Muscle layer of duodenum (tissue), 2 donors: ENCODE data around the gene TMEM63A.

ENCODE experiments used
- H3K27ac ChIP-seq: one replicate; pipeline ENCODE4 v1.7.0; 2013; ENCODE audit warnings: mild to moderate bottlenecking, low read length
- H3K27me3 ChIP-seq: one replicate; pipeline ENCODE4 v1.7.0; 2013; ENCODE audit warnings: low read depth, mild to moderate bottlenecking, control low read depth, low read length
- H3K36me3 ChIP-seq, 2 donors: one replicate each; pipeline ENCODE4 v1.7.0; 2013; ENCODE audit warnings: low read length in 2 of 2, control low read depth in 1 of 2, mild to moderate bottlenecking in 1 of 2; ENCODE audit not compliant: insufficient read depth in 2 of 2, control insufficient read depth in 1 of 2
- H3K4me1 ChIP-seq, 2 donors: one replicate each; pipeline ENCODE4 v1.7.0; 2013; ENCODE audit warnings: low read length in 2 of 2, mild to moderate bottlenecking in 2 of 2, control low read depth in 1 of 2, moderate library complexity in 1 of 2; ENCODE audit not compliant: insufficient read depth in 2 of 2, control insufficient read depth in 1 of 2
- H3K4me3 ChIP-seq, 2 donors: one replicate each; pipeline ENCODE4 v1.7.0; 2013; ENCODE audit warnings: low read length in 2 of 2, low read depth in 1 of 2, mild to moderate bottlenecking in 1 of 2
- H3K9me3 ChIP-seq, 2 donors: one replicate each; pipeline ENCODE4 v1.7.0; 2013; ENCODE audit warnings: low read length in 2 of 2, control low read depth in 1 of 2, mild to moderate bottlenecking in 1 of 2; ENCODE audit not compliant: control insufficient read depth in 1 of 2
- donor health status: healthy.

The TMEM63A gene

DNA sequence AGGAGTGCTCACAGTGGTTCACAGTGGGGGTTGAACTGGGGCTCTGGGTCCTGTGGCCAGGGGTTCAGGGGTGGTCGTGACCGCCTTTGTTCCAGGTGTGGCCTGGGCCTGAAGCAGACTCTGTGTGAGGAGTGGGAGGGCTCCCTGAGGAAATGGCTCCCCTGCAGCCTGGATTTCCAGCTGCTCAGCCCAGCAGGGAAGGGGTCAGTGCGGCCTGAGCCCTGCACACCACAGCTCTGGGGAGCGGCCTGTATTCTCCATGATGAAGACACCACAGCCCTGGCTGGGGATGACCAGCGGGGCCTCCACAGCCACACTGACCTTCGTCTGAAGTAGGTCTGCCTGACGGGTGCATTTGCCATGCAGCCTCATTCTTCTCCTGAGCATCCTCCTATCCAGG is 25.2 kb upstream of the TMEM63A start:
- Histone ChIP-seq H3K36me3 (no peaks in the 10 kb centered on the region), H3K4me3 (no peak overlapping the region), H3K4me1 (peaks cover 0 to 10% of the 10 kb centered on the region in 2 donors), H3K27ac (no peak overlapping the region), H3K27me3 (no peaks in the 10 kb centered on the region), H3K9me3 (no peaks in the 10 kb centered on the region)

DNA sequence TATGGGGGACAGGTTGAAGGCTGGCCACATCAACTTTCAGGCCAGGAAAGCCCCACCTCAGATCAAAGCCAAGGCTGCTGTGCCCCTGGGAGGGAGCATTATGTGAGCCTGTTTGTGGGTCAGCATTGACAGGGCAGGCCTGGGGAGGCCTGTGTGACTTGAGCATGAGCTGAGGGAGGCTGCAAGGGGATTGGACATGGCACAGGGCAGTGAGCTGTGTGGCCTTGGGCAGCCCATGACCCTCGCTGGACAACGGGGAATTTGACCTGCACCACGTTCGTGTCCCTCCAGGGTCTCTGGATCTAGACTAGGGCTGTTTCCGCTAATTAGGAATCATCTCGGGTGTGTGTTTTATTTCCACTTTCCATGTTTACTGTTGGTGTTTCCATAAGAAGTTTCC is 24.3 kb upstream of the TMEM63A start:
- Histone ChIP-seq H3K36me3 (no peaks in the 10 kb centered on the region), H3K4me1 (peaks cover 0 to 7% of the 10 kb centered on the region in 2 donors), H3K9me3 (no peaks in the 10 kb centered on the region), H3K27me3 (no peaks in the 10 kb centered on the region), H3K27ac (no peak overlapping the region), H3K4me3 (no peak overlapping the region)

DNA sequence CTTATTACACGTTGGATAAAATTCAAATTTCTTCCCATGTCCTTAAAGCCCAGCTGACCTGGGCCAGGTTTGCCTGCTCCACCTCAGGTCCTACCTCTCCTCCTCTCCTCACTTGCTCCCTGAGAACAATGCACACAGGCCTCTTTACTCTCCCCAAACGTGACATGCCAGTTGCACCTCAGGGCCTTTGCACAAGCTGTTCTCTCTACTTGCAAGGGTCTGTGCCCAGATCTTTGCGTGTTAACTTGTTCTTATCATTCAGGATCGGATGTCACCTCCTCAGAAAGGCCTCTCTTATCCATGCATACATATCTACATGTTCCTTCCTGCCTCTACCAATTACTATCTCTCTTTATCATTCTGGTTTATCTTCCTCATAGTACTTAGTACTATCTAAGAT is 21.4 kb upstream of the TMEM63A start:
- Histone ChIP-seq H3K27ac (no peak overlapping the region), H3K9me3 (no peaks in the 10 kb centered on the region), H3K36me3 (no peaks in the 10 kb centered on the region), H3K4me1 (no peaks in the 10 kb centered on the region), H3K4me3 (no peak overlapping the region), H3K27me3 (no peaks in the 10 kb centered on the region)

DNA sequence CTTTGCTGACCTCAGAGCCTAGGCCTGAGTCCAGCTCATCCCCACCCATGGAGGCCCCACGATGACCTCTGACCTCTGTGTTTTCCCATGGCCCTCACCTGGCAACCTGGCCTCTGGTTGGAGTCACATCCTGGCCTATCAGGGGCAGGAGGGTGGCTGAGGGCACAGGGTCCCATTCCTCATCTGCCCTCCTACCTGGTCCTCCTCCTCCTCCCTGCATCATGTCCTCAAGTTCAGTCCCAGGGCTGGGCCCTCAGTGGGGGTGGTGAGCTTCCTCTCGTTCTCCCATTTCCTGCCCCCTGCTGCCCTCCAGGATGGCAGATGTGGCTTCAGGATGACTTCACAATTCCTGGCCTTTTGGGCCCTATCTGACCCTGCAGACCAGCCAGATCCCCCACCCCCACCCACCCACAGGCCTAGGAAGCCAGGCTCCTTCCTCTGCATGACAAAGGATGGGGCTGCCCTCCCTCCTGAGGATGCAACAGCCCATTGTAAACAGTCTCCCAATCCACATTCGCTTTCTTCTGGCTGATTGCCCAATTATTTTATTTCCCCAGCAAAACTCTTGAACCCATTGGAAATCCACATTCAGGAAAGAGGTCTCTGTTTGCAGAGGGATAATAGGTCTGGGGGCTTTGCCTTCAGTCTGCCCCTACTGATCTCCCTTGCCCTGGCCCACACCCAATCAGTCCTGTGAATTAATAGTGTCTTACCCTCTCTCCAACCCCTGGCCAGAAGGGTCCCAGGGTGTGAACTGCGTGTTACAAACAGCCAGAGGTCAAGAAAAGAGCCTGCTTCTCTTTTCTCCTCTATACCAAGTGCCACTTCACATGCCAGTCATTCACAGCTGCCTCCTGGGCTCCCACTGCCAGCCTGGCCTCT is 17.1 kb upstream of the TMEM63A start:
- Histone ChIP-seq H3K27ac (no peak overlapping the region), H3K4me3 (no peak overlapping the region), H3K9me3 (no peaks in the 10 kb centered on the region), H3K36me3 (no peaks in the 10 kb centered on the region), H3K27me3 (no peaks in the 10 kb centered on the region), H3K4me1 (peaks cover 0 to 4% of the 10 kb centered on the region in 2 donors)

DNA sequence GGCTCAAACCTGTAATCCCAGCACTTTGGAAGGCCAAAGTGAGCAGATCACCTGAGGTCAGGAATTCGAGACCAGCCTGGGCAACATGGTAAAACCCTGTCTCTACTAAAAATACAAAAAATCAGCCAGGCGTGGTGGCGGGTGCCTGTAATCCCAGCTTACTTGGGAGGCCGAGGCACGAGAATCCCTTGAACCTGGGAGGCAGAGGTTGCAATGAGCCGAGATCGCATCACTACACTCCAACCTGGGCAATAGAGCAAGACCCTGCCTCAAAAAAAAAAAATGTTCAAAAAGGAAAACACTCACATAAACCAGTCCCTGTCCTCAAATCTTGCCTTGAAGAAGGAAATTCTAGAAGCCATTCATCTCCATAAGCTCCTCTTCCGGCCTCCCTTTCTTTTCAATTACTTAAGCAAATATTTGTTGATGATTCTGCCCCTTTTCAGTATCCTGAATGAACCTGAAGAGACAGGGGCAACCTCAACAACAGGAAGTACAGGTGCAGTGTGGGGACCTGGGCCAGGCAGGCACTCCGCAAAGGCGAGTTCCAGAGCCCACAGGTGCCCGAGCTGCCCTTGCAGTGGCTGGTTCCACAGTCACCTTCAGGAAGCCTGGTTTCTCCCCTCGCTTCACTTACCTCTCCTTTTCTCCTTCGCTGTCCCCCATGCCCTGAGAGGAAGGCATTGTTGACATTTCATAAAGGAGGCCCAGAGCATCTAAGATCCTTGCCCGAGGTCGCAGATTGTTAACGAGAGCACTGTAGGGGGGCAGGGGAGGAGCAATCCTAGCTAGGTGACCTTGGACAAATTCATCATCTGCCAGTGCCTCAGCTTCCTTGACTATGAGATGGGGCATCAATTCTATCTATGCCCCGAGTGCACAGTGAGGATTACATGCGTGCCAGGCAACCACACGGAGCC is 15.7 kb upstream of the TMEM63A start:
- no peaks in the 10 kb centered on the region for H3K27me3 ChIP-seq
- H3K9me3 ChIP-seq: no peaks in the 10 kb centered on the region
- H3K36me3 ChIP-seq: no peaks in the 10 kb centered on the region
- no peak overlapping the region for H3K27ac ChIP-seq
- H3K4me1 ChIP-seq: peaks cover 0 to 4% of the 10 kb centered on the region in 2 donors
- H3K4me3 ChIP-seq: no peak overlapping the region

DNA sequence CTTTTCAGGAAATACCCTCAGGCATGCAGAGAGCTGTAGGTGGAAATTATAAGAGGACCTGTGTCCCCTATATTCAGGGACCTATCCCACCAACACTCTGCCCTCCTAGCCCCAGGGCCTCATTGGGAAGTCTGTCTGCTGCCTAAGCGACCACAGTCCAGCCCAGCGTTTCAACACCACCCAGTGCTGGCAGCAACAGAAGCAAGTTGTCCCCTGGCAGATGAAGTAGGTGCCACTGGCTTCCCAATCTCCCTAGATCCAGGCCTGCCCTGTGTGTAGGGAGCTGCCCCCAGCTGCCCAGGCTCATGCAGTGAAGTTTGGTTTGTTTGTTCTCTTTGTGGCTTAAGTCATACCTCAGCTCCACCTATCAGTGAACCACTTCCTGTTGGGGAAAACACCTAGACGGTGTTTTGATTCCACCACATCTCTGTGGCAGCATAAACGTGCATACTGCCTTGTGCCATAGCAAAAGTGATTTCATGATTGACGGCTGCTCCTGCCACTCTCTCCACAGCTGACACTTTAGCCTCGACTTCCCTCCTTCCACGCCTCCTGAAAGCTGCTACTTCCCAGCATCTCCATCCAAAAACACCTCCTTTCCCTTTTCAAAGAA is 14.9 kb upstream of the TMEM63A start:
- Histone ChIP-seq H3K9me3 (no peaks in the 10 kb centered on the region), H3K36me3 (no peaks in the 10 kb centered on the region), H3K4me1 (peaks cover 0 to 4% of the 10 kb centered on the region in 2 donors), H3K4me3 (no peak overlapping the region), H3K27me3 (no peaks in the 10 kb centered on the region), H3K27ac (no peak overlapping the region)

DNA sequence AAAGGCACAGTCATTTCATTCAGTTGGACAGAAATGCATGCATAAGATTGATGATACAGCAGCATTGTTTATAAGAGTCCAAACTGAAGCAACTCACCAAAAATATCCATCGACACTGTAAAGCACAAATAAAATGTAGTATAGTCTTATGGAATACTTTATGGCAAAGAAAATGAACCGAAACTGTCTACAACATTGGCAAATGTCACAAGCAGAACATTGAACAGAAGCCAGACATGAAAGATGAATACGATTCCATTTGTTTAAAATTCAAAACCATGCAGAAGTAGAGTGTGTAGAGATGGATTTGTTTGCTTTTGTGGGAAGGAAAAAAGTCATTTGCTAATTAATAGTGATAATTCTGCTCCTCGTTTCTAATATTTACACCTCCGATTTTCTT is 14.3 kb upstream of the TMEM63A start:
- Histone ChIP-seq H3K4me1 (peaks cover 0 to 4% of the 10 kb centered on the region in 2 donors), H3K36me3 (no peaks in the 10 kb centered on the region), H3K27me3 (no peaks in the 10 kb centered on the region), H3K9me3 (no peaks in the 10 kb centered on the region), H3K4me3 (no peak overlapping the region), H3K27ac (no peak overlapping the region)

DNA sequence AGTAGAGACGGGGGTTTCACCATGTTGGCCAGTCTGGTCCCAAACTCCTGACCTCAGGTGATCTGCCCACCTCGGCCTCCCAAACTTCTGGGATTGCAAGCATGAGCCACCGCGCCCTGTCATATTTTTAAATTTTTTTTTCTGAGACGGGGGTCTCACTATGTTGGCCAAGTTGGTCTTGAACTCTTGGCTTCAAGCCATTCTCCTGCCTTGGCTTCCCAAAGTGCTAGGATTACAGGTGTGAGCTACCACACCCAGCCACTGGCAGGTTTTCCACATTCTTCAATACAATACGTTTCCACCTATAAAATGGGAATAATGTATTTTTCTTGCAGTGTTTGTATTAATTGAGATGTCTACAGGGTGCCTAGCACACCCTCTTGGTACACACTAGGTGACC is 10.1 kb upstream of the TMEM63A start:
- no peak overlapping the region for H3K27ac ChIP-seq
- no peaks in the 10 kb centered on the region for H3K36me3 ChIP-seq
- H3K4me3 ChIP-seq: no peak overlapping the region
- H3K9me3 ChIP-seq: no peaks in the 10 kb centered on the region
- no peaks in the 10 kb centered on the region for H3K27me3 ChIP-seq
- H3K4me1 ChIP-seq: peaks cover 0 to 8% of the 10 kb centered on the region in 2 donors

DNA sequence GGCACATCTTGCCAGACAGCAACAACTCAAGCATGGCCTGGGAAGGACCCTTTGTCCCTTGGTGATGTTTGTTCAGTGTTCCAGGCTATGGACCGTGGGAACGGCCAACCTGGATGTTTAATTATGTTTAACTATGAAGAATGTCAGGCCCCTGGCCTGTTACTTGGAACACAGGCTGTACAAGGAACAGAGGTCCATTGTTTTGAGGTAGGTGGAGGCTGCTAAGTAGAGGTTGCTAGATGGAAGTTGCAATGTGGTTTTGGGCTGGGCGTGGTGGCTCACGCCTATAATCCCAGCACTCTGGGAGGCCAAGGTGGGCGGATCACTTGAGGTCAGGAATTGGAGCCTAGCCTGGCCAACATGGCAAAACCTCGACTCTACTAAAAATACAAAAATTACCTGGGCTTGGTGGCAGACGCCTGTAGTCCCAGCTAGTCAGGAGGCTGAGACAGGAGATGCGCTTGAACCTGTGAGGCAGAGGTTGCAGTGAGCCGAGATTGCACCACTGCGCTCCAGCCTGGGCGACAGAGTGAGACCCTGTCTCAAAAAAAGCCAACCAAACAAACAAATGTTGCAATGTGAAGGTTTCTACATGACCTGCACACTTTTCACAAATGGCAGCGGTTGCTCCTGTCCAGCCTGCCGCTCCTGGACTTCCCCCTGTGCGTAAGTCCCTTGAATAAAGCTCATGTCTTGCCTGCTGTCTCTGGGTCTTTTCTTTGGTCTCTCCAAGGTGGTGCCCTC is 9.2 kb upstream of the TMEM63A start:
- Histone ChIP-seq H3K36me3 (no peaks in the 10 kb centered on the region), H3K27me3 (no peaks in the 10 kb centered on the region), H3K27ac (no peak overlapping the region)

DNA sequence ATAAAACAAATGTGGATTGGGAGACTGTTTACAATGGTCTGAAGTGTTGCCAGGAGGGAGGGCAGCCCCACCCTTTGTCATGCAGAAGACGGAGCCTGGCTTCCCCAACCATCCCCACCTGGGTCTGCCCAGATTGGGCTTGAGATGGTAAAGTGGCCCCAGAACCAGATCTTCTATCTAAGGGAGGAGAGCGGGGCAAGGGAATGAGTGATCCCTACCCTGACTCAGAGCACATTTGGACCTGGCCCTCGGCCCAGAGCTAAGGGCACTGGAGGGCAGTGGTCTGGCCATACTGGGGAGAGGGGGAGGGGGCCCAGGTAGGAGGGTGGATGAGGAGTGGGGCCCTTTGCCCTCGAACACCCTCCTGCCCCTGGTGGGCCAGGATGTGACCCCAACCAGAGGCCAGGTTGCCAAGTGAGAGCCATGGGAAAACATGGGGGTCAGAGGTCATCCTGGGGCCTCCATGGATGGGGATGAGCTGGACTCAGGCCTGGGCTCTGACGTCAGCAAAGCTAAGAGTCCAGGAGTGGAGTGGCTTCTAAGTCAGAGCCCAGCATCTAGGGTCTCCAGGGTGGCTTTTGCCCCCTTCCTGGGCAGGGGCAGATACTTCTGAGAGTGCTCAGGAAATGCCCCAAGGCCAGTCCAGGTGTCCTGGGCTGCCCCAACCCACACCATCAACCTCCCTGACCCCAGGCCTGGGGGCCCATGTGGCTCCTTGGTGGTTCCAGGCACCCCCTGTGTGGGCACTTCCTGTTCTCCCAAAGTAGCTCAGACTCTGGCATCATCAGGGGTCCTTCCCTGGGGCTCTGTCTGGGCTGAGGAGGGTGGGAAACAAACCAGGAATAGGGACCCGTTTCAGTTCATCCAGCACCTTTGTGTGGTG is 8.4 kb upstream of the TMEM63A start:
- H3K27me3 ChIP-seq: no peaks in the 10 kb centered on the region
- H3K4me3 ChIP-seq: no peak overlapping the region
- no peaks in the 10 kb centered on the region for H3K9me3 ChIP-seq
- H3K27ac ChIP-seq: no peak overlapping the region
- H3K36me3 ChIP-seq: no peaks in the 10 kb centered on the region
- peaks cover 0 to 4% of the 10 kb centered on the region in 2 donors for H3K4me1 ChIP-seq

More for the DNA sequence above, 9.2 kb upstream of the TMEM63A start:
- no peak overlapping the region for H3K4me3 ChIP-seq
- peaks cover 0 to 8% of the 10 kb centered on the region in 2 donors for H3K4me1 ChIP-seq
- no peaks in the 10 kb centered on the region for H3K9me3 ChIP-seq
